K562 (cell line): ENCODE measurements around the gene SHBG. TPM values are rescaled to one million over a fixed set of nuclear protein-coding genes. Genes with fewer than 3 reads are reported as not detected.

ENCODE experiments used
- ATAC-seq: fragments of 200-7000 bp; cut with Tn5 transposase; 3 replicates; pipeline ENCODE4 v1.9.1; 2020; ENCODE audit warnings: moderate library complexity
- BruUV-seq: library from RNA; stranded (reverse); fragments of 400-500 nt; replicated peaks from 2 replicates; lab custom pipeline; 2021; lab: Mats Ljungman, UMichigan
- CTCF ChIA-PET: fragments of 300-600 bp; formaldehyde crosslinking; extraction: SDS; loops from one replicate; lab custom pipeline; 2021; ENCODE audit warnings: low intra/inter-chr PET ratio; lab: Yijun Ruan, JAX
- POLR2A ChIA-PET: fragments of 300-600, 350-650 bp; sonication (Branson Sonifier 250); formaldehyde crosslinking; extraction: SDS; loops from one replicate; lab custom pipeline; 2021; ENCODE audit warnings: antibody characterized with exemption, inconsistent platforms; lab: Yijun Ruan, JAX
- DNase-seq, 4 experiments: peaks; one replicate each; pipeline versions ENCODE4 v3.0.0 to v3.0.0-alpha.2; 2011 to 2018; ENCODE audit warnings: low spot score in 3 of 4, mixed read lengths in 3 of 4; ENCODE audit errors: extremely low read depth in 1 of 4
- FAIRE-seq: peaks from 2 replicates; lab custom pipeline; 2011; peaks lifted over from hg19 to GRCh38; lab: Jason Lieb, UNC
- H2AFZ ChIP-seq: 2 replicates; pipeline ENCODE4 v1.6.0; 2011; ENCODE audit warnings: low read depth, low read length, control low read depth, inconsistent platforms
- H3K27ac ChIP-seq: fragments of 200-600 bp; 3 replicates; pipeline ENCODE4 v1.8.0; 2011; ENCODE audit warnings: low read depth, mild to moderate bottlenecking, control low read depth, inconsistent platforms, low read length, moderate library complexity, mixed read lengths; ENCODE audit errors: extremely low read depth
- H3K27me3 ChIP-seq, 2 experiments: fragments of 300-600 bp in 1 of 2; 2 replicates in 1 of 2; 3 replicates in 1 of 2; pipeline versions ENCODE4 v1.6.0 to v1.8.0; 2011; ENCODE audit warnings: inconsistent platforms in 2 of 2, low read length in 2 of 2, mild to moderate bottlenecking in 1 of 2, mixed read lengths in 1 of 2, moderate library complexity in 1 of 2; ENCODE audit not compliant: control insufficient read depth in 2 of 2, insufficient read depth in 2 of 2
- H3K36me3 ChIP-seq: fragments of 300-600 bp; 3 replicates; pipeline ENCODE4 v1.8.0; 2011; ENCODE audit warnings: mild to moderate bottlenecking, low read length, inconsistent platforms; ENCODE audit not compliant: control insufficient read depth, insufficient read depth
- H3K4me1 ChIP-seq, 2 experiments: fragments of 200-600 bp in 1 of 2; replicated peaks in 1 of 2; 2 replicates in 1 of 2; 3 replicates in 1 of 2; pipeline versions ENCODE4 v1.5.1 to v1.8.0; 2011; ENCODE audit warnings: inconsistent platforms in 2 of 2, low read length in 2 of 2, mild to moderate bottlenecking in 1 of 2, mixed read lengths in 1 of 2, moderate library complexity in 1 of 2; ENCODE audit not compliant: control insufficient read depth in 2 of 2, insufficient read depth in 2 of 2
- H3K4me2 ChIP-seq: 2 replicates; pipeline ENCODE4 v1.6.1; 2011; ENCODE audit warnings: low read length, control low read depth, inconsistent platforms, mixed read lengths; ENCODE audit not compliant: insufficient read depth
- H3K4me3 ChIP-seq: fragments of 200-600 bp; sonication (generic), shearing (Covaris generic); 2 replicates; pipeline ENCODE4 v1.5.1; 2016; ENCODE audit warnings: control low read depth, inconsistent platforms
- H3K79me2 ChIP-seq: fragments of 200-600 bp; 3 replicates; pipeline ENCODE4 v1.8.0; 2011; ENCODE audit warnings: low read length, inconsistent platforms; ENCODE audit not compliant: control insufficient read depth, insufficient read depth
- H3K9ac ChIP-seq, 2 experiments: 2 replicates each; pipeline versions ENCODE4 v1.6.0 to v1.6.1; 2011; ENCODE audit warnings: low read depth in 2 of 2, low read length in 2 of 2, control low read depth in 1 of 2, inconsistent platforms in 1 of 2, mild to moderate bottlenecking in 1 of 2, mixed read lengths in 1 of 2; ENCODE audit not compliant: insufficient read depth in 1 of 2
- H3K9me1 ChIP-seq: one replicate; pipeline ENCODE4 v1.6.0; 2011; ENCODE audit warnings: inconsistent platforms, mild to moderate bottlenecking, low read length, moderate library complexity; ENCODE audit not compliant: control insufficient read depth, insufficient read depth
- H3K9me3 ChIP-seq: replicated peaks from 2 replicates; pipeline ENCODE4 v1.5.1; 2011; ENCODE audit warnings: low read depth, low read length, inconsistent platforms; ENCODE audit not compliant: control insufficient read depth, insufficient read depth
- H4K20me1 ChIP-seq: replicated peaks from 2 replicates; pipeline ENCODE4 v1.6.1; 2011; ENCODE audit warnings: low read length, inconsistent platforms, mixed read lengths; ENCODE audit not compliant: control insufficient read depth, insufficient read depth
- RFX5 ChIP-seq: IDR thresholded peaks from 2 replicates; pipeline ENCODE4 v1.6.1; 2011; ENCODE audit warnings: low read depth, mild to moderate bottlenecking, improper control_type of control experiment, low read length
- ZNF561 ChIP-seq: fragments of 450-650 bp; formaldehyde crosslinking; conservative IDR thresholded peaks from 2 replicates; pipeline ENCODE4 v1.4.0; 2020; ENCODE audit warnings: mild to moderate bottlenecking, moderate library complexity
- ZNF584 ChIP-seq: fragments of 200-800 bp; sonication (Bioruptor generic); IDR thresholded peaks from 2 replicates; pipeline ENCODE4 v1.6.1; 2016; ENCODE audit warnings: low read depth, mild to moderate bottlenecking, missing genetic modification characterization, missing compliant biosample characterization
- ZZZ3 ChIP-seq: fragments of 450-650 bp; IDR thresholded peaks from 2 replicates; pipeline ENCODE4 v1.6.1; 2016; ENCODE audit warnings: antibody characterized with exemption, mild to moderate bottlenecking, moderate library complexity
- WGBS: fragments of 100-300 bp; shearing (Covaris generic); methylation state at CpG from one replicate; pipeline ENCODE4 v1.1.6; 2016; ENCODE audit warnings: low coverage, mixed read lengths; ENCODE audit not compliant: insufficient coverage; ENCODE audit errors: missing lambda C conversion rate; 5-methylcytosine and 5-hydroxymethylcytosine counted together
- in situ Hi-C: fragments of 300-500 bp; cut with MboI; formaldehyde crosslinking; loops from 4 replicates; pipeline ENCODE4 v1.15.0; 2018; ENCODE audit warnings: inconsistent platforms, mixed read lengths
- intact Hi-C: fragments of 100-400 bp; cut with micrococcal nuclease; formaldehyde crosslinking; loops from 2 replicates; pipeline ENCODE4 v1.14.2; 2022
- polyA plus RNA-seq, 8 experiments: library from polyadenylated mRNA; depleted of rRNA in 4 of 8; stranded (reverse) in 5 of 8; unstranded in 3 of 8; fragments of >200 nt; fragmentation: Nextera tagmentation in 2 of 8; fragmentation: Illumina TruSeq in 1 of 8; extraction: Ambion mirVana in 2 of 8; extraction: Trizol in 1 of 8; gene quantifications; 2 replicates each; pipeline versions ENCODE4 v1.2.1 to v1.2.3, GENCODE V29; 2011 to 2014; ENCODE audit warnings: inconsistent platforms in 1 of 8, missing spikeins in 1 of 8
- total RNA-seq, 7 experiments: library from RNA; depleted of rRNA in 6 of 7; stranded (reverse); fragments of >200 nt in 6 of 7; fragmentation: Illumina TruSeq in 2 of 7; extraction: Trizol in 2 of 7; gene quantifications; 2 replicates each; pipeline versions ENCODE4 v1.2.1 to v1.2.3, GENCODE V29; 2011 to 2021; ENCODE audit warnings: low replicate concordance in 1 of 7
- TF ChIP-seq, protein P1 (sequence below), 2 experiments: fragments of 450-650 bp; IDR thresholded peaks; 2 replicates each; pipeline ENCODE4 v1.6.1; 2016

SHBG gene
- total and polyA plus RNA-seq, 9 of the 15 experiments (the other 6 are each of a cell fraction or from before 2014, with no cell fraction given): not detected

DNA sequence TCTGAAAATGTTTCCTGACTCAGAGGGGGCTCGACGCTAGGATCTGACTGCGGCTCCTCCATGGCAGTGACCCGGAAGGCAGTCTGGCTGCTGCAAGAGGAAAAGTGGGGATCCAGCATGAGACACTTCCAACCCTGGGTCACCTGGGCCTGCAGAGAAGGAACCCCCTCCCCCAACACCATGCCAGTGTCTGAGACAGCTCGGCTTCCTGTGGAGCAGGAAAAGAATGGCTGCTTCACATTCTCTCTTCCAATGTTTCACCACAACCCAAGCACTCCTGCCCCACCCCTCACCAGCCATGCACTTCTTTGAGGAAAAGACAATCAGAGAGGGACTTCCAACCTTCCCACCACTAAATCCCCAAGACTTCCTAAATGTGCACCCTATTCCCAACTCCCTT lies 46.6 kb downstream of the SHBG start:
- no TSS peak for BruUV-seq

More for the DNA sequence above, 46.6 kb downstream of the SHBG start:
- Histone ChIP-seq H3K79me2 (no peaks in the 10 kb centered on the region), H3K27me3 (no peaks in the 10 kb centered on the region), H3K36me3 (peaks cover 28% of the 10 kb centered on the region), H3K9me3 (peaks cover 3% of the 10 kb centered on the region), H3K4me1 (no peaks in the 10 kb centered on the region; a peak in 1 of 5 replicates), H2AFZ (no peak overlapping the region), H3K4me2 (no peak overlapping the region), H3K27ac (no peak overlapping the region), H3K9me1 (no peaks in the 10 kb centered on the region), H4K20me1 (no peaks in the 10 kb centered on the region), H3K4me3 (no peak overlapping the region), H3K9ac (no peak overlapping the region)
- WGBS: 50% methylated on average over 2 of the region's 5 CpGs
- no peak for TF ChIP-seq ZNF584 (CRISPR knock-in tag)
- TF ChIP-seq, protein P1, sequence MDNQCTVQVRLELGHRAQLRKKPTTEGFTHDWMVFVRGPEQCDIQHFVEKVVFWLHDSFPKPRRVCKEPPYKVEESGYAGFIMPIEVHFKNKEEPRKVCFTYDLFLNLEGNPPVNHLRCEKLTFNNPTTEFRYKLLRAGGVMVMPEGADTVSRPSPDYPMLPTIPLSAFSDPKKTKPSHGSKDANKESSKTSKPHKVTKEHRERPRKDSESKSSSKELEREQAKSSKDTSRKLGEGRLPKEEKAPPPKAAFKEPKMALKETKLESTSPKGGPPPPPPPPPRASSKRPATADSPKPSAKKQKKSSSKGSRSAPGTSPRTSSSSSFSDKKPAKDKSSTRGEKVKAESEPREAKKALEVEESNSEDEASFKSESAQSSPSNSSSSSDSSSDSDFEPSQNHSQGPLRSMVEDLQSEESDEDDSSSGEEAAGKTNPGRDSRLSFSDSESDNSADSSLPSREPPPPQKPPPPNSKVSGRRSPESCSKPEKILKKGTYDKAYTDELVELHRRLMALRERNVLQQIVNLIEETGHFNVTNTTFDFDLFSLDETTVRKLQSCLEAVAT (IDR thresholded peaks at IDR 0.05): no peak
- TF ChIP-seq ZNF561 (CRISPR knock-in tag): no peak
- no peak for TF ChIP-seq ZZZ3
- TF ChIP-seq RFX5: no peak
- FAIRE-seq (no peak), ATAC-seq (no peak), DNase-seq (no peak)
- intact Hi-C loops: no loop called here
- ChIA-PET CTCF (no interaction called here), POLR2A (interaction anchor here (3.7 kb wide), 1 partner anchor 10 kb away, joined by 19 read pairs; the partner anchor contains the start of gene TP53)
- in situ Hi-C loops: no loop called here
